Activated CD8-positive, alpha-beta memory T cell treated with anti-CD3 and anti-CD28 coated beads, Interleukin-2, amount 50 U/mL, for 1 hour (primary cell): ENCODE results near the gene PLPPR1.

Source experiments
- DNase-seq: peaks from one replicate; pipeline ENCODE4 v3.0.0-alpha.2; 2020; ENCODE audit errors: extremely low read depth

Gene PLPPR1

DNA sequence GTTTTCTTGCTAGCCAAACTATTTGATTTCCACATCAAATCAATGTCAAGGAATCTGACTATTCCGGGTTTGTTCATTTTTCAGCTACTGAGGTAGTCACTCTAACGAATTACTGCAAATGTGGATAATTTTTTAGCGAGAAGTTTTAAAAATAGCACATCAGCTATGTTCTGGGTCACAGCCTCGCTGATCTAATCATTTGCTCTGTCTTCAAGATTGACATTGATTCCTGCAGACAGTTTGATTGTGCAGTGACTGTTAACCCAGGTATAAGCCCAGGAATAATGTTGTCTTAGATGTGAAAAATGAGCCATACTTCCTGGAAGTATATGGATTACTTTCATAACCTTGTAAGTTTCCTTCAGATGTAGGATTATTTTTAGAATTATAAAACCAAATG, 181.1 kb downstream of the PLPPR1 start:
- no peak for DNase-seq

DNA sequence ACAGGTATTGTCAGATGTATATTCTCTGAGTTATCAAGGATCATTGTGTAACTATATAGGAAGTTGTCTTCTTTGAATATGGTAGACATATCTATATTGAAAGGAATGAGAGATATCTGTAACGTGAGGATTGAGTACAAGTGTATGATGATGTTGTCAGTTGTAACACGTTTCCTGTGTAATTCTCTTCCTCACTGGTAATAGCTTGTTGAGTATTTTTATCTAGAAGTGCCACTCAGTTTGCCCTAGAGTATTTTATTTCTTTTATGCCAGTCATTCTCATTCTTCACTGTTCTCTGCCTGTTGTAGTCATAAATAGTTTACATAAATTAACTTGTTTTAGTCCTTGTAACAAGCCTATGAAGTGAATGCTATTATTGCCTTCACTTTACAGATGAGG, 184.1 kb downstream of the PLPPR1 start:
- no peak for DNase-seq

DNA sequence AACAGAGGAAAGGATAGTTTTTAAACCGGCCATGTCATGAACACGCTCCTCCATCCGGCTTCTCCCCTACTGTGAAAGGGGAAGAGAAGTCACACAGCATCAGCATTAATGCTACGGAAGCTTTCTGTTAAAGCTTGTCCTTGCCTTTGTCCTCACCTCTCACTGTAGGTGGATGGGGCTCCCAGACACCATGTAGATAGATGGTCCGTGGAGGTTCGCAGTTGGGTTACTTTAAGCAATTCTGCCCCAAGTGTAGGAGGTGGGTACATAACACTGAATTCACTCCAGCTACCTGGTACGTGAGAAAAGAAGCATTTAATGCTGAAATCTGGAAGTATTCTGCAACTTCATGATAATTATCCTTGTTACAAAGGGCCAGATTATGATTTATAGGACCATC, 190.5 kb downstream of the PLPPR1 start:
- DNase-seq, result no peak

DNA sequence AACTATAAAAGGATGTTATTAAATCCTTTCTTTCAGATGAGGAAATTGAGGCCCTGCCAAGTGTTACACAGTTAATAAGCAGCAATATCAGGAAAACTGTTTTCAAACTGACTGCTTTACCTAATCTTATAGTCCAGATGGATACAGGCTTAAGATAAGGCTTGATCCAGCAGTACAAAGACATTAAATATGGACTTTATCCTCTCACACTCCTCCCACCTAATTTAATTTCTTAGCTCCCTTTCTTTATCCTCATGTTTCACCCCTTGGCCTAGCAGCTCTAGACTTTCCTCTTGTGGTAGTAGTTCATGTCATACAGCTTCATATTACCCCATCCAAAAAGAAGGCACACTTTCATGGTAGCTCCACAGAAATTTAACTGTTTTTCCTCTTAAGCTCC, 191.8 kb downstream of the PLPPR1 start:
- DNase-seq, result no peak

DNA sequence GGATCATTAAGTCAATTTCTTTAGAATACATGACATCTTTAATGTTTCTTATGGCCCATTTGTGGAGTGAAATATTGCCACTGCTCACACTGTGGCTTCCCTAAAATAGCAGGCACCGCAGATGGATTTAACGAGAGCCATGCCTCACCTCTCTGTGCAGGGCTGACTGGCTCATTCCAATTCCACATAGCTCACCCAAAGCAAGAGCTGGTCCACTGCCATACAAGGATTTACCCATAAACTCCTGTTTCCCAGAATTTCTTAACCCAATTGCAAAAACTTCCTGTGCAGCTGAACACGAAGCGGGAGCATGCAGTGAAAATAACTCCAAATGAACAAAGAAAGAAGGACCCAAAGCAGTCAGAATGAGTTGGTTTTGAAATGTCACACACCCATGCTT, 196.7 kb downstream of the PLPPR1 start:
- no peak for DNase-seq

DNA sequence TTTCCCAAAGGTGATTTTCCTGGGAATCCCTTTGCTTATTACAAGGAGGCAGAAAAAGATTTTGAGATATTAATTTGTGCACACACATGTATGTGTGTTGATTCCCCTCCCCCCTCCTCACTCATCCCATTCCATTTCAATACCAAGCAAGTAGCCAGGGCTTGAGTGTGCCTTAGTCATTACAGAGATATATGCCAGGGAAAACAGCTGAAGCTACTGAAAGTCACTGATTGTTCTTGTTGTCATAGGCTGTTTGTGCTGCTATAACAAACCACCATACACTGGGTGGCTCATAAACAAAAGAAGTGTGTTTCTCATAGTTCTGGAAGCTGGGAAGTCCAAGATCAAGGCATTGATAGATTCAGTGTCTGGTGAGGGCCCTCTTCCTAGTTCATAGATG, 197.6 kb downstream of the PLPPR1 start:
- DNase-seq, result no peak

DNA sequence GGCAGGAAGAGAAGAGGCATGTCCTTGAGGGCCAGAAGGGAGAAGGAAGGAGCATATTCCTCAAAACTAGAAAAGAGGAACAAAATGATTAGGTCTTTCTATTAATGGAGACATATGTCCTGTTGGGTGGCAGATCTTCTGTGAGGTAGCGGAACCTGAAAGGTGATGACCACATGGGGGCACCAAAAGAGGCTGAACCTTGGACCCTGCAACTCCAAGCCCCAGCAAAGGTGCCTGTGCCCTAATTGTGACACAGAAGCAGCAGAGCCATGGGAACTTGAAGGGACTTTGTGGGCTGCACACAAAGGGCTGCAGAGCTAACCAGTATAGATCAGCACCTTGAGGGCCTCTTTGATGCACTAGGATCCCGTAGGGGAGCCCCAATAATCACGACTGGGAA, 198.3 kb downstream of the PLPPR1 start:
- DNase-seq, result no peak

DNA sequence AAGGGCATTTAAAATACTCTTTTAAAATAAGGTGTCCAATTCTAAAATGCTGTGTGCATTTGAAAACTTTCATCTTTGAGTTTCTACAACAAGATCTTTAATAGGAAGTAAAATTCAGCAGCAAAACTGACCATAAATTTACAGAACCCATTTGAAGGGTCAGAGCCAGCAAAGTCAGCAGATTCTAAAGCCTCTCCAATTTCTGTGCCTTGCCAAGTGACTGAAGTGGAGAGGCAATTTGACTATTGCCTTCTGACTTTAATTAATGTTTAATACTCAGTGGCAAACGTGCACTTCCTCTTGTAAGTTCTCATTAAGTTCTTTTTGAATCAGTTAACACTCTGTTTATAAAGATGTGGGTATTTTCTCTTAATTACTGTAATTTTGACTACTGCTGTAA, 201.1 kb downstream of the PLPPR1 start:
- no peak for DNase-seq

DNA sequence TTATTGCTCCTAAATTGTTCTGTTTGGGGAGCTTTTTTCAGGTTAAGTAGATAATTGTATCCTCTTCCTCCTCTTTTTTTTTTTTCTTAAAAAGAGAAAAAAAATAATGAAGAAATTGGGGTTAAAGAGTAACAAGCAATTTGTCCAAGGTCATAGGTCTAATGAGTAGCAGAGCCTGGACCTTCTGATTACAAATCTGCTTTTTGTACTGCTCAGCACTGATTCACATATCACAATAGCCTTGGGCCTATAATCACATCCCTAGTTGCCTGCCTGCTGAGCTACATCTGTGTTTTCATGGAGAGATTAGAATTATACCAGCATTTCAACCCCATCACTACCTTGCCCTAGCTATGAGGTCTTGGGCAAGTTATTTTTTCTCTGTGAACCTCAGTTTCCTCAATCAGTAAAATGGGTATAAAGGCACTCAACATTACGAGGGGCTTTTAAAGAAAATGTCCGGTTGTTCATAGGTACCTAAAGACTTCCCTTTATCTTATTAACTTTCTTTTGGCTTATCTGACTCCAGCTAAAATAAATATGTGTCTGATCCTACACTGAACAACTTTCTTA, 204.0 kb downstream of the PLPPR1 start:
- no peak for DNase-seq

DNA sequence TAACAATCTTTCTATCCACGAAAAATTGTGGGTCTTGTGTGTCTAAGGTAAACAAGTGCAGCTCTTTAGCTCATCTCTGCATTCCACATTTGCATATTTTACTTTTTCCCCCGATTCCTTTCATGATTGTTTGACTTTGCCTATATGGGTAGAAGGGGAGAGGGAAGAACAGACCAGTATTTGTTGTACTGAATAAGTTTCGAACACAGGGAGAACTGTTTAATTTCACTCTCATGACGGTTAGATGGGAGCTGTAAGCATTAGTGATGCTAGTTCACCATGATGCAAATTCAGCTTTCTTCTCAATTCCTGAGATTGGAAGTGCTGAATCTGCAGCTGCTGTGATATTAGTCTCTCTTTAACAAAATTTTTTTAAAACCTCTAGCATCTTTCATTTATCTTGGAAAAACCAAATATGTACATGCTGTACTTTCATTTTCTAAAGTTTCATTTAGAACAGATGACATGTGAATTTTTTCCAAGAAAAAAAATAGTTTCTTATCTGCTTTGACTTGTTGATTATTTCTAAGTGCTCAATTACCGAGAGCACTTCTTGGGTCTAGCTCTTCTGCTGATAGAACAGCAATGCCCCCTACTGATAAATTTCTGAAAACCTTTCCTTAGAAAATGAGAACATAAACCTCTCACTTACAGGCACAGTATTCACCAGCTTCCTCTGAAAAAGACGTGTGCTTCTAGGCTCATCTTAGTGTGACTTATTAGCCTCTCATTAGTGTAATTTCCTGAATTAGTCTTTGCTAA, 206.8 kb downstream of the PLPPR1 start:
- no peak for DNase-seq

DNA sequence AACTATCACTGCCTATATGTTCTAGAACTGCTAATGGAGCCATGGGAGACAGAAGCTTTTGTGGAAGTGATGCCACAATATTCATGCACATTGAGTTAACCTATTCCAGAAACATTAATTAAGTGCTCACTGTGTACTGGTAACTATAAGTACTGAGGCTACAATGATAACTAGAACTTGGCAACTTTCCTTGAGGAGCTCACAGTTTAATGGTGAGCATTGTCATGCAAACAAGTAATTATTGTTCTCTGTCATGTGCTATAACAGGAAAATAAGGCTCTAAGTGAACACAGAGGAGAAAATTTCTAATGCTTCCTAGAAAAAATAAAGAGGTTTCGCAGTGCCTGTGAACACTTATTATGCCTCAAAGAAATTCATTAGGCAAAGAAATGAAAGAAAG, 214.1 kb downstream of the PLPPR1 start:
- no peak for DNase-seq

DNA sequence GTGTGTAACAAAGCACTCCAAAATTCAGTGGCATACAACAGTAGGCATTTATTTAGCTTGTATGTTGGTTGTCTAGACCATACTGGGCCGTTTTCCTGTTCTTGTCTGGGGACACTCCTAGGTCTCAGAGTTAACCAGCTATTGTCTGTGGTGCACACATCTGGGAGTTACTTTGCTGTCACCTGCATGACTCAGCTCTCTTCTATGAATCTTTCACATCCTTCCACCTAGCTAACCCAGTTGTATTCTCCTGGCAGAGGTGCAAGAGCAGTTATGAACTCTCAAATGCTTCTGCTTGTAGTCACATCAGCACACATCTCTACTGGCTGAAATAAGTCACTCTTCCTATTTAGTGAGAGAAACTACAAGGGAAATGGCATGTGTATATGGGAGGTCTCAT, 218.2 kb downstream of the PLPPR1 start:
- DNase-seq, result no peak

DNA sequence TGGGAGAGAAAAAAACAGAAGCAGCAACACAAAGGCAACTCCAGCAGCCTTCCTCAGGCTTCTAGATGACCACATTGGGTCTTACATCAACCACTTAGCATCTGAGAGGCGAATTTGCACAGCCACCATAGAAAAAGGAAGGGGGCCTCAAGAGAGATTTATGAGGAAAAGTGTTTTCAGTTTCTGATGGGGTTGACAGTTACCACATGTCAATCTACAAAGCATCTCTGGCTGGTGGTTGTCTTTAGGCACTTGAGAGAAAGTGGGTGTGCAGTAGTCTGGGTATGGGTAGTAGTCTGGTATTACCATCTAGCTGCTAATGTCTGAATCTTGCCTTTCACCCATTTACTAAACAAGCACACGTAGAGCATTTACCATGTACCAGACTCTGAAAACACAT, 218.8 kb downstream of the PLPPR1 start:
- DNase-seq, result no peak

DNA sequence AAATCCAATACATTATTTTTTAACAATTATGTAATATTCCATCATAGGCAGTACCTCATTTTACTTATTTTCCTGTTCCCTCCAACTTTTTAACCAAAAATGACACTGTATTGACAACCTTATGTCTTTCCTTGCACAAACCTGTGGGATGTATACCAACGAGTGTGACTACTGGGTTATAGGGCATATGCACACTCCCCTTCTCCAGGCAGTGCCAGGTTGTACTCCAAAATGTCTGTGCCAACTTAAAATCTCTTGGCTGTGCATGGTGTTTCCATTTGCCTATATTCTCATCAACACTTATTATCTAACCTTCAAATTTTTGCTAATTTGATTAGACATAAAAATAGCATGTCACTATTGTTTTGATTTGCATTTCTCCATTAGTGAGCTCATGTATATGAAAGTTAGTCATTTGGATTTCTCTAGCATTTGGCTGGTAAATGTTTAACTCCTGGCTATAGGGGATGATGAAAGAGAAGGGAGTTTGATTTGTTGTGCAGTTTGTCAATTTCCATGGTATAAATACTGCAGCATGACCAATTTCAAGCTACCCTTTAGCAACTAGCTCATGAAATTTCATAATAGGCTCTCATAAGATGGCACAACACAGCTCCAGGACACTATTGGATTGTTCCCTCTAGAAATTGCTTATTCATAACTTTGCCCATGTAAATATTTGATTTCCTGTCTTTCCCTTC, 226.4 kb downstream of the PLPPR1 start:
- DNase-seq, result no peak

DNA sequence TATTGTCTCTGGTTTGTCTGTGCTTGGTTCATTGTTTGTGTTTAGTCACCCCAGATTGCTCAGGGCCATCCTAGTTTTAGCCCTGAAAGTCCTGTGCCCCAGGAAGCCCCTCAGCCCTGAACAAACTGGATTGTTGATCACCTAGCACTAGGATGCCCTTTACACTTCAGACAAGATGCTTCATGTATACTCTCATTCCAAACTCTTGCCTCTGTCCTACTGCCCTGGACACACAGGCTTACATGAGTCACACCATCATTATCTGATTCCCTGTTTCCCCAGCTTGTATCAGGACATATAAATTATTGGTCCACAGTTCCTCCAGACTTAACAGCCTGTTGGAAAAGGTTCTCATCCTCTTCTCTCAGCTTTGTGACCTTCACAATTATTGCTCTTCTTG, 236.2 kb downstream of the PLPPR1 start:
- no peak for DNase-seq

DNA sequence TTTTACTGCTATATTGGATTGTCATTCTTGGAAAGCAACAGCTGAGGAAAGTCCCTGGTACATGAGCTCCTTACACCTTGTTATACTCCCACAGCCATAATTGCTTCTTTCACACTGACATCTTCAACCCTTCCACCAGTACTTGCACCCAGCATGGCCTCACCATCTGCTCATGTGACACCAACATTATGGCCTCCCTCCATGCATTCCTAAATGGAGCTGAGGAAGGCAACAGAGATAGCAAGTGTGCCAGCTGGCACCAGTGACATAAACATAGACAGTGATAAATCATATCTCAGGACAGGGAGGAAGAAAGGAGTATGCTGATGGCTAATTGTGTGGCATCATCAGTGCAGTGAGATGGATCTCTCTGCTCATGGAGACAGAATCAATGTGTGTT, 236.7 kb downstream of the PLPPR1 start:
- no peak for DNase-seq

DNA sequence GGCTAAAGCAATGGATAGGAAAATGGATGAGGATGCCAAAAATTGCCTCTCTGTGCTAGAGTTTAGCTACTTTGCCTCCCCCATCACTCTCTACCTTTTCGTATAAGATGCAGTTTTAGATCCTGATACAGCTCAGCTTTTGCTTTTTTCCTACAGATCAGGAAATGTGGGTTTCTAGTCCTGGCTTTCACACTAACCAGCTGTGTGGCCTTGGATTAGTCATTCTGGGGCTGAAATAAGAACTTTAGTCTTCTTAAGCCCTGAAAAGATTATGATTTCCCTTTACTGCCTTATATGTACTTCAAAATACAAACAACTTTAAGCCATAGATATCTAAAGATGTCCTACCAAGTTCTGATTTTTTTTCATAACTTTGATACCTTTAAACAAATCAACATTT, 239.9 kb downstream of the PLPPR1 start:
- no peak for DNase-seq

DNA sequence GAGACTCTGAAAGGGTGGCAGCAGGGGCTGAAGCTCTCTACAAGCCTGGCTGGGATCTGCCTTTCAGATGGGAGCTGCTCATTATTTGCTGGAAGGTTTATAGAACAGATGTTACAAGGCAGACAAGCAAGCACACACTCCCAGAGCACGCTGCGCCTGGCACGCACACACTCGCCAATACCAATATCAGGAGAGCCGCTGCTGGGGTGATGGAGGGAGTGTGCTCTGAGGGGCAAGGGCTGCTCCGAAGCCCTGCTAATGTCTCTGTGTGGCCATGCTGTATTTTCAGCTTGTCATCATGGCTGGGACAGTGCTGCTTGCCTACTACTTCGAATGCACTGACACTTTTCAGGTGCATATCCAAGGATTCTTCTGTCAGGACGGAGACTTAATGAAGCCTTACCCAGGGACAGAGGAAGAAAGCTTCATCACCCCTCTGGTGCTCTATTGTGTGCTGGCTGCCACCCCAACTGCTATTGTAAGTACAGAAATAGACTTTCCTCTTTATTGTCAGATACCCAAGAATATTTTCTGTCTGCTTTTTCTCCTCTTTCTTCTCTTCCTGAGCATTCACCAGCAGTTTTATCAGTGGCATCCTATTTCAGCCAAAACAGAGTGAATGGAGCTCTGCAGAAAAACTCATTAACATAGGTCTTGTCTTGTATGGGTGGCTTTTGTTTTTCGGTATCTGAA, 241.2 kb downstream of the PLPPR1 start:
- no peak for DNase-seq

DNA sequence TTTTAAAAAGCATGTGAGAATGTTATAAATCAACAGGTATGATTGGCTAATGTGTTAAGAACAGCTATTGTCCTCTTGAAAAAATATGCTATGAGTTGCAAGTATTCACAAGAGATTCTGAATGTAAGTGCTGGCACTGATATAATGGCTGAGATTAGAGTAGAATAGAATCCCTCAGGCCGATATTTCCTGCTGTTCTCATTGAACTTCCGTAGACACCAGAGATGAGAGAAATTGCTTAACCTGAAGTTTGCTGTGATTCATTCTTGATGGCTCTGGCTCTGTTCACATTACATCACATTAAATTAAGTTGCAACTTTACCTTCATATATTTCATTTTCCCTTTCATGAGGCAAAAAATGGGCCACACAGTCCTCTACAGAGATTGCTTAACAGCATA, 241.8 kb downstream of the PLPPR1 start:
- DNase-seq, result no peak

DNA sequence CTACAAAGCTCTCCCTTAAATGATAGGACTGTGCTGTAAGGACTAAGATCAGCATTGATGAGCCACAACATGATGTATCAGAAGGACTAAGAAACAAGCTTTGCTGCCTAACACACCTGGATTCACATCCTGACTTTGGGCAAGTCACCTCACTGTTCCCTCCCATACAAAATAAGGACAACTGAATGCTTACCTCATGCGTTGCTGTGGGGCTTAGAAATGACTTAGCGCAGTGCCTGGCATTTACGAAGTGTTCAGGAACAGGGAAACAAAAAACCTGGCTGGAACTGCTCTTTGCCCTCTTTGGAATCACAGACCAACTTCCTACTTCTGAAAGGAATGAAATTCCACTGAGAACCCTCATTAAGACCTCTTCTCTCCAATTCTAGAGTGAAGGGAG, 242.6 kb downstream of the PLPPR1 start:
- no peak for DNase-seq

DNA sequence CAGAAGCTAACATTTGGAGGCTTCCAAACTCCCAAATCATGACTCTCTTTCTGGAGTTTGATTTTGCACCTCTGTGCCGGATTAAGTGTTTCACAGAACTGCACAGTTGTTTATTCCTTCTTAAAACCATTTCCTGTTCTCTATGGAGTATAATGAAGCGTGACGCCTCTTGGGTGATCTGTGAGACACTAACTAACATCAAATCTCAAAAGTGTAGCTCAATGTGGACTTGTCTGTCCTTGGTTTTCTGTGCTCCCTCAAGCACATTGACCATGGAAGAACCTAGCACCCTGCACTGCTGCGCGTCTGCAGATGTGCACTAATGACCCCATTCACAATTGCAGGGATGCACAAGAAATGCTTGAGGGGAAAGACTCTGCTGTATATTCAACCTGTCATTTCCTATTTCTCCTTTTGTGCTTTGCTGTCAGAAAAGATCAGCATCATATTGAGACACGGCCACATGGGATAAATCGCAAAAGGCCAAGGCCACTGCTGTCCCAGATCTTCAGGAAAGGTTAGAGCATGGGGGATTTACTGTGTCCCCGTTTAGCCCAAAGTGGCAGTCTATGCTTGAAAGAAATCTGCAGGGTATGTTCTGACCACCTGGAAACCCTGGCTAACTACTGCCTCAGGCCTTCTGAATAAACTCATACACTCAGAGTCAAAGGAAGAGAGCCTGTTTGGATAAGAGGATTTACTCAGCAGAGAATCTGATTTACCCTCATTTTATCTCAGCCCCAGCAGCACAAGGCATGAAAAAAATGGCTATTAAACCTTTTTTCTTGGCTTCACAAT, 246.6 kb downstream of the PLPPR1 start:
- DNase-seq, result no peak

DNA sequence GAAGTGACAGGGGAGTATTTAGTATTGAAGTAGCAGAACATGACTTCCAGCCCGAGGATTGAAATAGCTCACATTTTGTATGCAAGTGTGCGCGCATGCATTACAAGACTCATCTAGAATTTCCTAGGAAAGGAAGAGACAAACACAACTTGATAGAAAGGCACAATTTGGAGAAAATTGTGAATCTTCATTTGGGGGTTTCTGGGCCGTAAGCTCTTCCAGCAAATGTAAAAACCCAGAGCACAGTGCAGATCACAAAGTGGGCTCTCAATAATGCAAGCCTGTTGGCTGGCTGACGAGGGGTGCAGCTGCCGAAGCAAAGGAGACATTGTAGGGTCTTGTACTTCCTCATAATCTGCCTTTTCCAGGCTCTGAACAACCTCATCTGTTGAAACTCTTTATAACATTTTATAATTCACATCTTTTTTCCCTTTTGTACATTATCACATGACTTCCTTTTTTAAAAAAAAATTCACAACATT, 247.3 kb downstream of the PLPPR1 start:
- DNase-seq, result no peak
